Hepatocyte (in vitro differentiated cells): ENCODE data around the gene COL15A1. TPM values are rescaled to one million over a fixed set of nuclear protein-coding genes. Genes with fewer than 3 reads are reported as not detected.

Experiments used
- DNase-seq: peaks from one replicate; pipeline ENCODE4 v3.0.0-alpha.2; 2016; ENCODE audit warnings: low spot score
- H2AFZ ChIP-seq: fragments of 200-600 bp; sonication (generic); 2 replicates; pipeline ENCODE4 v1.6.0; 2016; ENCODE audit warnings: antibody characterized with exemption, mild to moderate bottlenecking
- H3K27ac ChIP-seq: fragments of 200-600 bp; sonication (generic); 2 replicates; pipeline ENCODE4 v1.5.1; 2016; ENCODE audit warnings: mild to moderate bottlenecking
- H3K27me3 ChIP-seq: fragments of 200-600 bp; sonication (generic); 2 replicates; pipeline ENCODE4 v1.6.1; 2016
- H3K36me3 ChIP-seq: fragments of 200-600 bp; sonication (generic); replicated peaks from 2 replicates; pipeline ENCODE4 v1.5.1; 2016; ENCODE audit warnings: low read depth; ENCODE audit not compliant: insufficient read depth
- H3K4me1 ChIP-seq: fragments of 200-600 bp; sonication (generic); 2 replicates; pipeline ENCODE4 v1.5.1; 2016; ENCODE audit warnings: mild to moderate bottlenecking, moderate library complexity; ENCODE audit not compliant: insufficient read depth
- H3K4me2 ChIP-seq: fragments of 200-600 bp; sonication (generic); 2 replicates; pipeline ENCODE4 v1.6.0; 2016
- H3K4me3 ChIP-seq: fragments of 200-600 bp; sonication (generic); 2 replicates; pipeline ENCODE4 v1.5.1; 2016; ENCODE audit warnings: mild to moderate bottlenecking
- H3K79me2 ChIP-seq: fragments of 200-600 bp; sonication (generic); 2 replicates; pipeline ENCODE4 v1.6.0; 2017; ENCODE audit warnings: mild to moderate bottlenecking
- H3K9me2 ChIP-seq: fragments of 200-600 bp; sonication (generic); replicated peaks from 2 replicates; pipeline ENCODE4 v1.6.0; 2017; ENCODE audit warnings: mild to moderate bottlenecking; ENCODE audit not compliant: insufficient read depth
- H3K9me3 ChIP-seq: fragments of 200-600 bp; sonication (generic); 2 replicates; pipeline ENCODE4 v1.5.1; 2016; ENCODE audit warnings: low read depth, mild to moderate bottlenecking
- H4K20me1 ChIP-seq: fragments of 200-600 bp; sonication (generic); 2 replicates; pipeline ENCODE4 v1.6.0; 2016; ENCODE audit warnings: mild to moderate bottlenecking; ENCODE audit not compliant: insufficient read depth, poor library complexity, severe bottlenecking
- EZH2 ChIP-seq: fragments of 200-600 bp; sonication (generic); IDR thresholded peaks from 2 replicates; pipeline ENCODE4 v1.6.1; 2016; ENCODE audit warnings: antibody characterized with exemption, mild to moderate bottlenecking, borderline replicate concordance
- EZH2phosphoT487 ChIP-seq: fragments of 200-600 bp; sonication (generic); IDR thresholded peaks from one replicate; pipeline ENCODE4 v1.6.1; 2018; ENCODE audit warnings: antibody characterized with exemption, mild to moderate bottlenecking, low read depth, moderate library complexity; ENCODE audit not compliant: unreplicated experiment, severe bottlenecking
- WGBS: methylation state at CpG from one replicate; pipeline ENCODE4 v1.1.6; 2016; ENCODE audit warnings: low lambda C conversion rate; ENCODE audit errors: missing lambda C conversion rate; 5-methylcytosine and 5-hydroxymethylcytosine counted together
- polyA plus RNA-seq: library from polyadenylated mRNA; unstranded; fragments of >200 nt; fragmentation: Nextera tagmentation; extraction: Ambion mirVana; gene quantifications from 2 replicates; pipeline ENCODE4 v1.2.1, GENCODE V29; 2016
- total RNA-seq: library from RNA; depleted of rRNA; stranded (reverse); fragments of >200 nt; gene quantifications from 2 replicates; pipeline ENCODE4 v1.2.3, GENCODE V29; 2014
- TF ChIP-seq, protein P1 (sequence below): fragments of 200-600 bp; sonication (generic); IDR thresholded peaks from 2 replicates; pipeline ENCODE4 v1.5.1; 2016; ENCODE audit warnings: antibody characterized with exemption, mild to moderate bottlenecking; ENCODE audit not compliant: poor library complexity

COL15A1 gene
- total and polyA plus RNA-seq, 2 experiments from 2014 or later: 97.6 to 106 TPM

- no peak overlapping the region for H3K27ac ChIP-seq
- no peaks in the 10 kb centered on the region for H3K36me3 ChIP-seq
- no peaks in the 10 kb centered on the region for H3K79me2 ChIP-seq
- no peaks in the 10 kb centered on the region for H3K9me2 ChIP-seq
- H3K4me2 ChIP-seq: no peak overlapping the region
- no peaks in the 10 kb centered on the region for H4K20me1 ChIP-seq
- 92% methylated on average over 10 of the region's 10 CpGs for WGBS
- H3K27me3 ChIP-seq: no peaks in the 10 kb centered on the region
- TF ChIP-seq, protein P1, sequence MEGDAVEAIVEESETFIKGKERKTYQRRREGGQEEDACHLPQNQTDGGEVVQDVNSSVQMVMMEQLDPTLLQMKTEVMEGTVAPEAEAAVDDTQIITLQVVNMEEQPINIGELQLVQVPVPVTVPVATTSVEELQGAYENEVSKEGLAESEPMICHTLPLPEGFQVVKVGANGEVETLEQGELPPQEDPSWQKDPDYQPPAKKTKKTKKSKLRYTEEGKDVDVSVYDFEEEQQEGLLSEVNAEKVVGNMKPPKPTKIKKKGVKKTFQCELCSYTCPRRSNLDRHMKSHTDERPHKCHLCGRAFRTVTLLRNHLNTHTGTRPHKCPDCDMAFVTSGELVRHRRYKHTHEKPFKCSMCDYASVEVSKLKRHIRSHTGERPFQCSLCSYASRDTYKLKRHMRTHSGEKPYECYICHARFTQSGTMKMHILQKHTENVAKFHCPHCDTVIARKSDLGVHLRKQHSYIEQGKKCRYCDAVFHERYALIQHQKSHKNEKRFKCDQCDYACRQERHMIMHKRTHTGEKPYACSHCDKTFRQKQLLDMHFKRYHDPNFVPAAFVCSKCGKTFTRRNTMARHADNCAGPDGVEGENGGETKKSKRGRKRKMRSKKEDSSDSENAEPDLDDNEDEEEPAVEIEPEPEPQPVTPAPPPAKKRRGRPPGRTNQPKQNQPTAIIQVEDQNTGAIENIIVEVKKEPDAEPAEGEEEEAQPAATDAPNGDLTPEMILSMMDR: no peak
- no peak for TF ChIP-seq EZH2phosphoT487
- TF ChIP-seq EZH2: no peak
- H3K4me1 ChIP-seq: peaks cover 7% of the 10 kb centered on the region
- no peak overlapping the region for H2AFZ ChIP-seq
- no peaks in the 10 kb centered on the region for H3K9me3 ChIP-seq
- H3K4me3 ChIP-seq: no peak overlapping the region
- DNase-seq: no peak
These were observed 73.1 kb downstream of the COL15A1 start for GRCh38 chr9:99016681-99017387.

- no peaks in the 10 kb centered on the region for H3K9me3 ChIP-seq
- no peaks in the 10 kb centered on the region for H3K79me2 ChIP-seq
- no peaks in the 10 kb centered on the region for H3K9me2 ChIP-seq
- 87% methylated on average over 1 of the region's 1 CpG for WGBS
- peaks cover 7% of the 10 kb centered on the region for H3K4me1 ChIP-seq
- H3K4me3 ChIP-seq: no peak overlapping the region
- DNase-seq: no peak
- no peaks in the 10 kb centered on the region for H4K20me1 ChIP-seq
- H3K36me3 ChIP-seq: no peaks in the 10 kb centered on the region
- TF ChIP-seq EZH2phosphoT487 (no peak), EZH2 (no peak)
- TF ChIP-seq, protein P1: no peak
- no peak overlapping the region for H3K4me2 ChIP-seq
- peak overlapping the region; percentile 74 for H3K27ac ChIP-seq
- H2AFZ ChIP-seq: no peak overlapping the region
- no peaks in the 10 kb centered on the region for H3K27me3 ChIP-seq
These were observed 74.9 kb downstream of the COL15A1 start for GRCh38 chr9:99018653-99019052.

GRCh38 chr9:99019510-99020331 is 76.0 kb downstream of the COL15A1 start:
- Histone ChIP-seq H3K27ac (peak overlapping the region; percentile 83), H3K4me3 (no peak overlapping the region), H4K20me1 (no peaks in the 10 kb centered on the region), H3K4me2 (no peak overlapping the region), H3K9me2 (no peaks in the 10 kb centered on the region), H3K9me3 (no peaks in the 10 kb centered on the region), H3K4me1 (peaks cover 4% of the 10 kb centered on the region), H3K27me3 (no peaks in the 10 kb centered on the region), H3K36me3 (no peaks in the 10 kb centered on the region), H2AFZ (no peak overlapping the region), H3K79me2 (no peaks in the 10 kb centered on the region)
- DNase-seq: peak; percentile 64
- TF ChIP-seq EZH2 (no peak), EZH2phosphoT487 (no peak)
- TF ChIP-seq, protein P1: no peak
- 71% methylated on average over 4 of the region's 4 CpGs for WGBS
